ENCODE data around the gene WWOX. TPM values are rescaled to one million over a fixed set of nuclear protein-coding genes. Genes with fewer than 3 reads are reported as not detected.
A peak's percentile ranks its signal among the peaks of the same experiment; 100 is the strongest.

Gene WWOX
- total RNA-seq, 2 experiments from 2014 or later = 19.9 to 29.4 TPM

- intact Hi-C loops (cut with DNase I, micrococcal nuclease) = no loop called here
- Mint-ChIP-seq H3K4me3 (no peak overlapping the region), H3K4me1 (peaks cover 10% of the 10 kb centered on the region), H3K36me3 (ENCODE audit: low read depth) (peaks cover 4% of the 10 kb centered on the region), H3K27me3 (no peaks in the 10 kb centered on the region), H3K27ac (no peak overlapping the region), H3K9me3 (ENCODE audit: low read depth) (peaks cover 10% of the 10 kb centered on the region)
- POLR2A ChIA-PET = no interaction called here
- CTCF ChIA-PET = interaction anchor here (0.7 kb wide), 1 partner anchor 18 kb away, joined by 3 read pairs; no protein-coding TSS in a partner anchor
- ATAC-seq = no peak
- DNase-seq = no peak
These were observed 1068.4 kb downstream of the WWOX start for GRCh38 chr16:79167893-79168292.

DNA sequence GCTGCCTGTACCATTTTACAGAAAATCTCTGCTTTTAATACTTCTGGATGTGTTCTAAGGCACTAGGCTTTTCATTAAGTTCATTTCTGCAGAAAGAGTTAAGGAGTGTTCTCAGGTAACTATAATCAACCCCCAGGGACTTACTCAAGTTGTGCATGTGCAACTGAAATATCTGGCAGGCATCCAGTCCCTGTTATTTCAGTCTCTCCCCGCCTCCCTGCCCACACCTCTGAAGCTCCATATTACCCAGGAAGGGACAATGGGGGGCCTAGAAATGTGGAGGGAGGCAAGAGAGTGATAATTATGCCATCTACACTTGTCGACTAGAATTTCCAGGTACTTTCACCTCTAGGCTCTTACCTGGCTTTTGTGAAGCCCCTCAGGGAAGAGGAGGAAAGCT is 1068.9 kb downstream of the WWOX start:
- peaks cover 10% of the 10 kb centered on the region for H3K9me3 Mint-ChIP-seq (ENCODE audit: low read depth)
- POLR2A ChIA-PET = no interaction called here
- no peak overlapping the region for H3K27ac Mint-ChIP-seq
- H3K4me3 Mint-ChIP-seq = no peak overlapping the region
- intact Hi-C loops (cut with DNase I, micrococcal nuclease) = no loop called here
- DNase-seq = no peak
- H3K27me3 Mint-ChIP-seq = no peaks in the 10 kb centered on the region
- ATAC-seq = no peak
- CTCF ChIA-PET = interaction anchor here (0.7 to 0.9 kb wide), 2 partner anchors 18 to 41 kb away, joined by 3 read pairs; no protein-coding TSS in a partner anchor
- peaks cover 8% of the 10 kb centered on the region for H3K4me1 Mint-ChIP-seq
- H3K36me3 Mint-ChIP-seq (ENCODE audit: low read depth) = peaks cover 4% of the 10 kb centered on the region

DNA sequence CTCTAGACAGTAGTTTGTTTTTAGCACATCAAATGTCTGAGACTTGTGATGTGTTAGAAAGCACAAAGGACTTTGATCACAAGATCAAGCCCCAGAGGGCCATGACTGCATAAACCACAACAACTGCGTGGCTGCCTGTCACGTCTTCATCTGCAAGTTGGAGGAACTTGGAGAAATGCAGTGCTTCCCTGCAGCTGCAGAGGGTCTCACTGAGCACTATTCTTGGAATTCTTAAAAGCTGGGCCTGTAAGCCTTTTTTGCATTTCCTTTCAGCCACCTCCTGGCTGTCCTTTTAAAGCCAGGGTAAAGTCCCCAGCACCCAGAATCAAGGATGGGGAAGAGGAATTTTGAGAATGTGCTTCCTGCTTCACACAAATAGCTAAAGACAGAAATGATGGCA is 1069.8 kb downstream of the WWOX start:
- Mint-ChIP-seq H3K4me3 (no peak overlapping the region), H3K27me3 (no peaks in the 10 kb centered on the region), H3K4me1 (peaks cover 3% of the 10 kb centered on the region), H3K9me3 (ENCODE audit: low read depth) (peaks cover 10% of the 10 kb centered on the region), H3K27ac (peak overlapping the region; percentile 63), H3K36me3 (ENCODE audit: low read depth) (peaks cover 4% of the 10 kb centered on the region)
- DNase-seq (peak; percentile 61), ATAC-seq (peak; percentile 57)
- ChIA-PET POLR2A (no interaction called here), CTCF (interaction anchor here (0.6 to 0.9 kb wide), 2 partner anchors 40 to 48 kb away, joined by 3 read pairs; no protein-coding TSS in a partner anchor)
- intact Hi-C loops (cut with DNase I, micrococcal nuclease) = no loop called here

DNA sequence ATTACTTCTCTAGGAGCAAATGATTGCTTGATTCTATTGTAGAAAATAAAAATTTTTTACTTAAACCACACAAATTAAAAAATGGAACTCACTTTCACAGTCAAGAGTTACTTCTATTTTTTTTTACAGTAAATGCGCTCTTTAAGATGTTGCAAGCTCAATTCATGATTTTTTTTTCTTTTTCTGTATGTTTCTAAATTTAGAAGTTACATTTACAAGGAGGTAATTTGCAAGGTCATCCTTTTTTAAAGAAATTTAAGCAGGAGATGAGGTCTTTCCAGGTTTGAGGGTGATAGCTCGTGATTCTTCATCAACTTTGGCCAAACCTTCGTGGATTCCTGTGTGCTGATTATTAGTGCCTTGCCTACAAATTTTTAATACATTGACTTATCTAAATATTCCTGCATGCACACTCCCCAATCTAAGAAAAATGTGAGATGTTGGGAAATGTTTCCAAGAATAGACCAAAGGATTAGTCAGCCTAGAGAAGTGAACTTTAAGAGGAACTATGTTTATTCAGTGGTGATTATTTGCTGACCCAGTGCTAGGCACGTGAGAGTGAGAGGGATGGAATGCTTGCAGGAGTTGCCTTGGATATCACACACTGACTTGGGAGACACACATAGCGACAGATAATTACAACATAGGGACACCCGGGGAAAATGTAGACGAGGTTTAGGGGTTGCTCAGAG is 1071.2 kb downstream of the WWOX start:
- Mint-ChIP-seq H3K27me3 (no peaks in the 10 kb centered on the region), H3K4me1 (peaks cover 9% of the 10 kb centered on the region), H3K9me3 (ENCODE audit: low read depth) (peaks cover 10% of the 10 kb centered on the region), H3K4me3 (no peak overlapping the region), H3K27ac (no peak overlapping the region), H3K36me3 (ENCODE audit: low read depth) (peaks cover 4% of the 10 kb centered on the region)
- CTCF ChIA-PET = interaction anchor here (0.8 to 0.9 kb wide), 2 partner anchors 13 to 203 kb away, joined by 3 read pairs; no protein-coding TSS in a partner anchor
- DNase-seq (no peak), ATAC-seq (no peak)
- POLR2A ChIA-PET = no interaction called here
- intact Hi-C loops (cut with DNase I, micrococcal nuclease) = no loop called here

GRCh38 chr16:79171504-79171903 is 1072.0 kb downstream of the WWOX start:
- H3K36me3 Mint-ChIP-seq (ENCODE audit: low read depth) = peaks cover 4% of the 10 kb centered on the region
- CTCF ChIA-PET = no interaction called here

DNA sequence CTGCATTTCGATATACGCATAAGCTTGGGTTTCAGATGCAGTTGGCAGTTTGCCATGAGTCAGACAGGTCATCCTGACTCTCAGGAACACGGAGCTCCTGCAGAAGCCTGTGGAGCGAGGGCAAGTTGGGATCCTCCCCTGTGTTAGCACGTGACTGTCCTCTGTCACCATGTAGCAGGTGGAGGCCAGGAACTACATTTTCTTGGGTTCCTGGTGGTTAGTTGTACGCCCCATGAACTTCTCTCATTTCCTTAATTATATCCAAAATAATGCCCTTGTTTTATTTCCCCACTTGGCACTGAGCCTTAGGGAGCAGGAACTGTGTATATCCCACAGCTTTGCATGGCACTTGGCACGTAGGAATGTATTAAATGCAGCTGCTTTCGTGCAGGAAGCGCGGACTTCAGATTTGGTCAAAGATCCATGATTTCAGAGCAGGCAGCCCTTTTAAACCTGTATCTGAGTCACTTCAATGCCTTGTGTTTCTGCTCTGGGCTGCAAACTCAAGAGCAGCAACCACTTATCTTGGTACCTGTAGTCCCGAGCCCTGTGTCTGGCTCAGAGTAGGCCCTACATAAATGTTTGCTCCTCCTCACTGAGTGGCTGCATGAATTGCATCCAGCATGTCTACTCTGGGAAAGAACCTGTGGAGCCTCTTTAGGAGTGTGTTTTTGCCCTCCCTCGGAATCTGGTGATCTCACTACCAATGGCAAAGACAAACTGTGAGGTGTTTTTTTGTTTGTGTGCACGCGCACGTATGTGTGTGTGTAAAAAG is 1072.7 kb downstream of the WWOX start:
- ChIA-PET POLR2A (no interaction called here), CTCF (no interaction called here)
- Mint-ChIP-seq H3K27ac (no peak overlapping the region), H3K36me3 (ENCODE audit: low read depth) (peaks cover 4% of the 10 kb centered on the region), H3K4me3 (no peak overlapping the region), H3K27me3 (peaks cover 1% of the 10 kb centered on the region), H3K9me3 (ENCODE audit: low read depth) (peaks cover 11% of the 10 kb centered on the region), H3K4me1 (peaks cover 11% of the 10 kb centered on the region)
- intact Hi-C loops (cut with DNase I, micrococcal nuclease) = no loop called here
- DNase-seq = no peak
- ATAC-seq = no peak

More at GRCh38 chr16:79171504-79171903, 1072.0 kb downstream of the WWOX start:
- DNase-seq (no peak), ATAC-seq (no peak)
- Mint-ChIP-seq H3K9me3 (ENCODE audit: low read depth) (peaks cover 11% of the 10 kb centered on the region), H3K4me1 (peaks cover 11% of the 10 kb centered on the region), H3K27ac (no peak overlapping the region), H3K27me3 (peaks cover 1% of the 10 kb centered on the region), H3K4me3 (no peak overlapping the region)
- intact Hi-C loops (cut with DNase I, micrococcal nuclease) = no loop called here
- POLR2A ChIA-PET = no interaction called here

DNA sequence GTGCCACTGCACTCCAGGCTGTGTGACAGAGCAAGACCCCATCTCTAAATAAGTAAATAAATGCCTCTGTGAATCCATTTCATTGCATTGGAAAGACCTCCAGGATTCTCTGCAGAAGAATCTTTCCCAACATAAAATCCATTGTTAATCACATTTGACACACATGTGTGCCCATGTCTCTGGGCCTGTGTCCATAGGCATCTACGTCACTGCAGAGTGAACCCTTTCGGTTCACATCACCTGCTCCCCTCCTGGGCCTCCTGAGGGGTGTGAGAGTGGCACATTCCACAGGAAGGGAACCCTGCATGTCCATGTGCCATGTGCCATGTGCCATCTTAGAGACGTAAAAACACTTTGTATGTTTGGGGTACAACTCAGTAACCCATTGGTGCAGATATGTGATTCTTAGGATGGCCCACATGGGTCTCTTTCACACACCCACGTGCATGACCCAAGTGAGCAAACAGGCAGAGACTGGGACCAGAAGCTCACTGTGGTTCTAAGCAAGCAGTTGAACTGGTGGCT is 1073.6 kb downstream of the WWOX start:
- CTCF ChIA-PET = no interaction called here
- no peak overlapping the region for H3K4me3 Mint-ChIP-seq

GRCh38 chr16:79173919-79174318 is 1074.5 kb downstream of the WWOX start:
- Mint-ChIP-seq H3K36me3 (ENCODE audit: low read depth) (peaks cover 4% of the 10 kb centered on the region), H3K9me3 (ENCODE audit: low read depth) (peaks cover 2% of the 10 kb centered on the region), H3K4me1 (peaks cover 10% of the 10 kb centered on the region), H3K27me3 (peaks cover 1% of the 10 kb centered on the region), H3K27ac (no peak overlapping the region), H3K4me3 (no peak overlapping the region)
- no peak for DNase-seq
- ChIA-PET POLR2A (no interaction called here), CTCF (interaction anchor here (0.9 kb wide), 1 partner anchor 10 kb away, joined by 4 read pairs; no protein-coding TSS in a partner anchor)
- intact Hi-C loops (cut with DNase I, micrococcal nuclease) = no loop called here
- no peak for ATAC-seq

More for the DNA sequence above, 1073.6 kb downstream of the WWOX start:
- no peak for DNase-seq
- no peak for ATAC-seq
- H3K36me3 Mint-ChIP-seq (ENCODE audit: low read depth) = peaks cover 5% of the 10 kb centered on the region
- H3K27ac Mint-ChIP-seq = no peak overlapping the region
- intact Hi-C loops (cut with DNase I, micrococcal nuclease) = no loop called here
- POLR2A ChIA-PET = no interaction called here
- peaks cover 5% of the 10 kb centered on the region for H3K9me3 Mint-ChIP-seq (ENCODE audit: low read depth)
- H3K4me1 Mint-ChIP-seq = peaks cover 11% of the 10 kb centered on the region
- peaks cover 1% of the 10 kb centered on the region for H3K27me3 Mint-ChIP-seq

GRCh38 chr16:79175286-79176057 is 1076.0 kb downstream of the WWOX start:
- peaks cover 1% of the 10 kb centered on the region for H3K27me3 Mint-ChIP-seq
- H3K27ac Mint-ChIP-seq = no peak overlapping the region
- CTCF ChIA-PET = interaction anchor here (0.6 to 0.8 kb wide), 2 partner anchors 9 to 183 kb away, joined by 3 to 5 read pairs; no protein-coding TSS in a partner anchor
- intact Hi-C loops (cut with DNase I, micrococcal nuclease) = no loop called here
- peaks cover 4% of the 10 kb centered on the region for H3K36me3 Mint-ChIP-seq (ENCODE audit: low read depth)
- H3K4me3 Mint-ChIP-seq = no peak overlapping the region
- ATAC-seq (peak; percentile 39), DNase-seq (no peak)
- H3K4me1 Mint-ChIP-seq = peaks cover 8% of the 10 kb centered on the region
- POLR2A ChIA-PET = no interaction called here
- peaks cover 4% of the 10 kb centered on the region for H3K9me3 Mint-ChIP-seq (ENCODE audit: low read depth)

- ATAC-seq = no peak
- peaks cover 4% of the 10 kb centered on the region for H3K36me3 Mint-ChIP-seq (ENCODE audit: low read depth)
- CTCF ChIA-PET = no interaction called here
These were observed 1077.6 kb downstream of the WWOX start for GRCh38 chr16:79177018-79177417.

DNA sequence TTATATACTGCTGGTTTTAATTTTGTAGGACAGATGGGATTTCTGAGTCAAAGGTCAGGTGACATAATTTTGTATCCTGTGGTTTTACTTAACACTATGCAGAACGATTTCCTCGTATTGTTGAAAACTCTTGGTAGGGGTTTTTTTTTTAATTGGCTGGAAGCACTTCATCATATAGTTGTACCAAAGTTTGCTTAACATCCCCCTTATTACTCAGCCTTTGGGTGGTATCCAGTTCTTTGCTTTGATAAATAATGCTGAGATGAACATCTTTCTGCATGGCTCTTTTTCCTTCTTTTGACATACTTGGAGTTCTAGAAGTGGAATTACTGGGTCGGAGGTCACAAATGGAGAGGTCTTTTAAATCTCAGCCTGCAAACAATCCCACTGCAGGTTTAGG is 1082.0 kb downstream of the WWOX start:
- peaks cover 4% of the 10 kb centered on the region for H3K9me3 Mint-ChIP-seq (ENCODE audit: low read depth)

More at GRCh38 chr16:79177018-79177417, 1077.6 kb downstream of the WWOX start:
- no peak overlapping the region for H3K27ac Mint-ChIP-seq
- intact Hi-C loops (cut with DNase I, micrococcal nuclease) = no loop called here
- H3K4me1 Mint-ChIP-seq = peaks cover 8% of the 10 kb centered on the region
- POLR2A ChIA-PET = no interaction called here
- H3K9me3 Mint-ChIP-seq (ENCODE audit: low read depth) = peaks cover 7% of the 10 kb centered on the region
- no peak for DNase-seq
- peaks cover 1% of the 10 kb centered on the region for H3K27me3 Mint-ChIP-seq
- no peak overlapping the region for H3K4me3 Mint-ChIP-seq

More for the DNA sequence above, 1082.0 kb downstream of the WWOX start:
- peaks cover 4% of the 10 kb centered on the region for H3K36me3 Mint-ChIP-seq (ENCODE audit: low read depth)
- ChIA-PET CTCF (no interaction called here), POLR2A (no interaction called here)
- no peak for ATAC-seq
- no peak for DNase-seq
- intact Hi-C loops (cut with DNase I, micrococcal nuclease) = no loop called here
- peaks cover 11% of the 10 kb centered on the region for H3K4me1 Mint-ChIP-seq
- no peak overlapping the region for H3K4me3 Mint-ChIP-seq
- H3K27me3 Mint-ChIP-seq = peaks cover 3% of the 10 kb centered on the region
- H3K27ac Mint-ChIP-seq = no peak overlapping the region
